K562 (cell line): Measurements from ENCODE around the gene SVBP. TPM values are rescaled to one million over a fixed set of nuclear protein-coding genes. Genes with fewer than 3 reads are reported as not detected.

ENCODE experiments used
- CHD4 ChIP-seq: fragments of 200-600 bp; sonication (generic); IDR thresholded peaks from 3 replicates; pipeline ENCODE4 v1.6.1; 2012; ENCODE audit warnings: low read depth, mild to moderate bottlenecking, mixed read lengths, low read length, inconsistent platforms; ENCODE audit not compliant: insufficient read depth, insufficient replicate concordance, poor library complexity, severe bottlenecking
- GABPA ChIP-seq: fragments of 200-800 bp; sonication (Bioruptor generic); conservative IDR thresholded peaks from 2 replicates; pipeline ENCODE4 v1.6.1; 2016; ENCODE audit warnings: low read depth, missing genetic modification characterization, missing compliant biosample characterization
- JUND ChIP-seq, 2 experiments: IDR thresholded peaks; 2 replicates in 1 of 2; 3 replicates in 1 of 2; pipeline ENCODE4 v1.6.1; 2011; ENCODE audit warnings: borderline replicate concordance in 2 of 2, low read depth in 2 of 2, low read length in 2 of 2, improper control_type of control experiment in 1 of 2, missing biosample characterization in 1 of 2, missing genetic modification characterization in 1 of 2, missing genetic modification reagents in 1 of 2
- KDM1A ChIP-seq, 2 experiments: fragments of 450-650 bp; IDR thresholded peaks; 2 replicates each; pipeline ENCODE4 v1.6.1; 2016; ENCODE audit warnings: mild to moderate bottlenecking in 2 of 2
- NEUROD1 ChIP-seq: fragments of 150-350 bp; IDR thresholded peaks from 2 replicates; pipeline ENCODE4 v1.6.1; 2014; ENCODE audit warnings: borderline replicate concordance, low read length, low read depth; ENCODE audit not compliant: partially characterized antibody
- NFRKB ChIP-seq: fragments of 450-650 bp; IDR thresholded peaks from 2 replicates; pipeline ENCODE4 v1.6.1; 2016; ENCODE audit warnings: low read depth
- POLR2A ChIP-seq: fragments of 450-650 bp; conservative IDR thresholded peaks from 2 replicates; pipeline ENCODE4 v1.6.1; 2016
- RFX7 ChIP-seq: fragments of 250-450 bp; sonication (Bioruptor Pico); IDR thresholded peaks from 2 replicates; pipeline ENCODE4 v1.5.1; 2021; ENCODE audit warnings: mild to moderate bottlenecking
- SMARCE1 ChIP-seq: fragments of 450-650 bp; IDR thresholded peaks from 2 replicates; pipeline ENCODE4 v1.7.1; 2016; ENCODE audit warnings: mild to moderate bottlenecking
- TAF15 ChIP-seq: fragments of 200-400 bp; formaldehyde crosslinking; IDR thresholded peaks from 2 replicates; pipeline ENCODE4 v1.6.1; 2017; ENCODE audit warnings: mild to moderate bottlenecking, low read depth, low read length, moderate library complexity
- TBP ChIP-seq: optimal IDR thresholded peaks from 2 replicates; pipeline ENCODE3; 2011; ENCODE audit warnings: low read depth, low read length, improper control_type of control experiment
- TSC22D4 ChIP-seq: fragments of 450-650 bp; IDR thresholded peaks from 2 replicates; pipeline ENCODE4 v1.6.1; 2016; ENCODE audit warnings: missing genetic modification characterization, missing biosample characterization, control low read depth
- ZNF41 ChIP-seq: fragments of 250-450 bp; sonication (Bioruptor Pico); conservative IDR thresholded peaks from 2 replicates; pipeline ENCODE4 v1.4.0; 2020; ENCODE audit warnings: mild to moderate bottlenecking
- polyA plus RNA-seq, 8 experiments: library from polyadenylated mRNA; depleted of rRNA in 4 of 8; stranded (reverse) in 5 of 8; unstranded in 3 of 8; fragments of >200 nt; fragmentation: Nextera tagmentation in 2 of 8; fragmentation: Illumina TruSeq in 1 of 8; extraction: Ambion mirVana in 2 of 8; extraction: Trizol in 1 of 8; gene quantifications; 2 replicates each; pipeline versions ENCODE4 v1.2.1 to v1.2.3, GENCODE V29; 2011 to 2014; ENCODE audit warnings: inconsistent platforms in 1 of 8, missing spikeins in 1 of 8
- total RNA-seq, 7 experiments: library from RNA; depleted of rRNA in 6 of 7; stranded (reverse); fragments of >200 nt in 6 of 7; fragmentation: Illumina TruSeq in 2 of 7; extraction: Trizol in 2 of 7; gene quantifications; 2 replicates each; pipeline versions ENCODE4 v1.2.1 to v1.2.3, GENCODE V29; 2011 to 2021; ENCODE audit warnings: low replicate concordance in 1 of 7
- TF ChIP-seq, protein P1 (sequence below), 3 experiments: fragments of 200-800 bp in 1 of 3; fragments of 250-450 bp in 1 of 3; fragments of 450-650 bp in 1 of 3; sonication (Bioruptor Pico) in 1 of 3; sonication (Bioruptor generic) in 1 of 3; formaldehyde crosslinking in 1 of 3; IDR thresholded peaks; 2 replicates each; pipeline versions ENCODE4 v1.6.1 to v1.8.0; 2016 to 2022; ENCODE audit warnings: mild to moderate bottlenecking in 2 of 3, missing genetic modification characterization in 2 of 3, missing compliant biosample characterization in 1 of 3, moderate library complexity in 1 of 3
- TF ChIP-seq, protein P2 (sequence below): fragments of 250-450 bp; sonication (Bioruptor Pico); IDR thresholded peaks from 2 replicates; pipeline ENCODE4 v1.5.1; 2021; ENCODE audit warnings: mild to moderate bottlenecking

Gene SVBP
- total and polyA plus RNA-seq, 9 of the 15 experiments (the other 6 are each of a cell fraction or from before 2014, with no cell fraction given), result 31.7 to 49.7 (median 40.0) TPM

GRCh38 chr1:42825036-42825851 lies 8.0 kb upstream of the SVBP start (continued):
- TF ChIP-seq ZNF41 (CRISPR knock-in tag) (peak; percentile 15; the same call in 1 of the 2 replicates), POLR2A (peak; percentile 67; the same call in 1 of the 2 replicates), TBP (peak; percentile 36), GABPA (no peak), NEUROD1 (peak; percentile 77), CHD4 (no peak), RFX7 (no peak), TSC22D4 (tag) (no peak), JUND (IDR thresholded peaks at IDR 0.05; ENCODE audit: borderline replicate concordance, low read depth, low read length) (peak; percentile 58; the same call in 1 of the 2 replicates), JUND (tag; IDR thresholded peaks at IDR 0.05; ENCODE audit: borderline replicate concordance, low read depth, low read length) (peak; percentile 59; the same call in 2 of the 3 replicates), KDM1A (IDR thresholded peaks at IDR 0.05) (peak; percentile 99 to 100), TAF15 (no peak), SMARCE1 (peak; percentile 99), NFRKB (peak; percentile 40)
- TF ChIP-seq, protein P1, sequence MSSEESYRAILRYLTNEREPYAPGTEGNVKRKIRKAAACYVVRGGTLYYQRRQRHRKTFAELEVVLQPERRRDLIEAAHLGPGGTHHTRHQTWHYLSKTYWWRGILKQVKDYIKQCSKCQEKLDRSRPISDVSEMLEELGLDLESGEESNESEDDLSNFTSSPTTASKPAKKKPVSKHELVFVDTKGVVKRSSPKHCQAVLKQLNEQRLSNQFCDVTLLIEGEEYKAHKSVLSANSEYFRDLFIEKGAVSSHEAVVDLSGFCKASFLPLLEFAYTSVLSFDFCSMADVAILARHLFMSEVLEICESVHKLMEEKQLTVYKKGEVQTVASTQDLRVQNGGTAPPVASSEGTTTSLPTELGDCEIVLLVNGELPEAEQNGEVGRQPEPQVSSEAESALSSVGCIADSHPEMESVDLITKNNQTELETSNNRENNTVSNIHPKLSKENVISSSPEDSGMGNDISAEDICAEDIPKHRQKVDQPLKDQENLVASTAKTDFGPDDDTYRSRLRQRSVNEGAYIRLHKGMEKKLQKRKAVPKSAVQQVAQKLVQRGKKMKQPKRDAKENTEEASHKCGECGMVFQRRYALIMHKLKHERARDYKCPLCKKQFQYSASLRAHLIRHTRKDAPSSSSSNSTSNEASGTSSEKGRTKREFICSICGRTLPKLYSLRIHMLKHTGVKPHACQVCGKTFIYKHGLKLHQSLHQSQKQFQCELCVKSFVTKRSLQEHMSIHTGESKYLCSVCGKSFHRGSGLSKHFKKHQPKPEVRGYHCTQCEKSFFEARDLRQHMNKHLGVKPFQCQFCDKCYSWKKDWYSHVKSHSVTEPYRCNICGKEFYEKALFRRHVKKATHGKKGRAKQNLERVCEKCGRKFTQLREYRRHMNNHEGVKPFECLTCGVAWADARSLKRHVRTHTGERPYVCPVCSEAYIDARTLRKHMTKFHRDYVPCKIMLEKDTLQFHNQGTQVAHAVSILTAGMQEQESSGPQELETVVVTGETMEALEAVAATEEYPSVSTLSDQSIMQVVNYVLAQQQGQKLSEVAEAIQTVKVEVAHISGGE (CRISPR knock-in tag; IDR thresholded peaks at IDR 0.05), result peak in 1 of 3 experiments; percentile 82; a peak in 2 of 6 replicates
- TF ChIP-seq, protein P2, sequence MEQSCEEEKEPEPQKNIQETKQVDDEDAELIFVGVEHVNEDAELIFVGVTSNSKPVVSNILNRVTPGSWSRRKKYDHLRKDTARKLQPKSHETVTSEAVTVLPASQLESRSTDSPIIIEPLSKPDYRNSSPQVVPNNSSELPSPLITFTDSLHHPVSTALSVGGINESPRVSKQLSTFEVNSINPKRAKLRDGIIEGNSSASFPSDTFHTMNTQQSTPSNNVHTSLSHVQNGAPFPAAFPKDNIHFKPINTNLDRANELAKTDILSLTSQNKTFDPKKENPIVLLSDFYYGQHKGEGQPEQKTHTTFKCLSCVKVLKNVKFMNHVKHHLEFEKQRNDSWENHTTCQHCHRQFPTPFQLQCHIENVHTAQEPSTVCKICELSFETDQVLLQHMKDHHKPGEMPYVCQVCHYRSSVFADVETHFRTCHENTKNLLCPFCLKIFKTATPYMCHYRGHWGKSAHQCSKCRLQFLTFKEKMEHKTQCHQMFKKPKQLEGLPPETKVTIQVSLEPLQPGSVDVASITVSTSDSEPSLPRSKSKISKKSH (CRISPR knock-in tag), result no peak
